Astrocyte (in vitro differentiated cells and primary cell): Measurements from ENCODE around the gene MORC2. TPM values are rescaled to one million over a fixed set of nuclear protein-coding genes. Genes with fewer than 3 reads are reported as not detected.

ENCODE experiments used
- DNase-seq: peaks from one replicate; pipeline ENCODE4 v3.0.0-alpha.2; 2010; ENCODE audit warnings: low read depth
- FAIRE-seq: peaks from 2 replicates; lab custom pipeline; 2011; peaks lifted over from hg19 to GRCh38; lab: Jason Lieb, UNC
- H2AFZ ChIP-seq: 2 replicates; pipeline ENCODE4 v1.6.0; 2012; ENCODE audit warnings: low read depth, low read length, inconsistent platforms
- H3K27ac ChIP-seq: 2 replicates; pipeline ENCODE4 v1.5.1; 2011; ENCODE audit warnings: low read depth, low read length, inconsistent platforms
- H3K27me3 ChIP-seq: 2 replicates; pipeline ENCODE4 v1.6.0; 2011; ENCODE audit warnings: low read length, inconsistent platforms; ENCODE audit not compliant: insufficient read depth
- H3K36me3 ChIP-seq: 2 replicates; pipeline ENCODE4 v1.5.1; 2011; ENCODE audit warnings: low read length, inconsistent platforms; ENCODE audit not compliant: insufficient read depth
- H3K4me1 ChIP-seq: 2 replicates; pipeline ENCODE4 v1.5.1; 2011; ENCODE audit warnings: low read length, inconsistent platforms; ENCODE audit not compliant: insufficient read depth
- H3K4me2 ChIP-seq: 2 replicates; pipeline ENCODE4 v1.6.0; 2012; ENCODE audit warnings: low read length, inconsistent platforms
- H3K4me3 ChIP-seq: 2 replicates; pipeline ENCODE4 v1.5.1; 2011; ENCODE audit warnings: low read depth, mild to moderate bottlenecking, low read length, inconsistent platforms; ENCODE audit not compliant: insufficient read depth
- H3K79me2 ChIP-seq: 2 replicates; pipeline ENCODE4 v1.6.0; 2012; ENCODE audit warnings: mild to moderate bottlenecking, low read length, inconsistent platforms; ENCODE audit not compliant: insufficient read depth
- H3K9ac ChIP-seq: 2 replicates; pipeline ENCODE4 v1.6.0; 2012; ENCODE audit warnings: mild to moderate bottlenecking, low read length, inconsistent platforms
- H3K9me3 ChIP-seq: 2 replicates; pipeline ENCODE4 v1.5.1; 2012; ENCODE audit warnings: low read depth, mild to moderate bottlenecking, low read length, inconsistent platforms; ENCODE audit not compliant: insufficient read depth
- H4K20me1 ChIP-seq: 2 replicates; pipeline ENCODE4 v1.6.0; 2012; ENCODE audit warnings: low read length, inconsistent platforms; ENCODE audit not compliant: insufficient read depth
- H3K27ac Mint-ChIP-seq: one replicate; pipeline ENCODE4 v1.8.0; 2021; ENCODE audit warnings: mild to moderate bottlenecking, mixed read lengths; ENCODE audit not compliant: unreplicated experiment
- H3K27me3 Mint-ChIP-seq: one replicate; pipeline ENCODE4 v1.8.0; 2021; ENCODE audit warnings: low read depth, mixed read lengths; ENCODE audit not compliant: unreplicated experiment
- H3K36me3 Mint-ChIP-seq: one replicate; pipeline ENCODE4 v1.8.0; 2021; ENCODE audit warnings: low read depth, mixed read lengths; ENCODE audit not compliant: unreplicated experiment
- H3K4me1 Mint-ChIP-seq: one replicate; pipeline ENCODE4 v1.8.0; 2021; ENCODE audit warnings: low read depth, mixed read lengths; ENCODE audit not compliant: unreplicated experiment
- H3K4me3 Mint-ChIP-seq: one replicate; pipeline ENCODE4 v1.8.0; 2021; ENCODE audit warnings: mild to moderate bottlenecking, moderate library complexity, mixed read lengths; ENCODE audit not compliant: unreplicated experiment
- H3K9me3 Mint-ChIP-seq: one replicate; pipeline ENCODE4 v1.8.0; 2021; ENCODE audit warnings: mild to moderate bottlenecking, mixed read lengths; ENCODE audit not compliant: unreplicated experiment
- EZH2 ChIP-seq: IDR thresholded peaks from 2 replicates; pipeline ENCODE4 v1.6.1; 2012; ENCODE audit warnings: mild to moderate bottlenecking, low read length, inconsistent platforms; ENCODE audit not compliant: insufficient read depth
- total RNA-seq: library from RNA; stranded (reverse); gene quantifications from 2 replicates; pipeline ENCODE4 v1.2.1, GENCODE V29; 2021
- TF ChIP-seq, protein P1 (sequence below): IDR thresholded peaks from 2 replicates; pipeline ENCODE4 v1.5.1; 2011; ENCODE audit warnings: low read depth, mild to moderate bottlenecking, inconsistent platforms, low read length, moderate library complexity; ENCODE audit not compliant: insufficient read depth

MORC2 gene
- total RNA-seq, 1 donor from 2014 or later = 45.9 TPM

DNA sequence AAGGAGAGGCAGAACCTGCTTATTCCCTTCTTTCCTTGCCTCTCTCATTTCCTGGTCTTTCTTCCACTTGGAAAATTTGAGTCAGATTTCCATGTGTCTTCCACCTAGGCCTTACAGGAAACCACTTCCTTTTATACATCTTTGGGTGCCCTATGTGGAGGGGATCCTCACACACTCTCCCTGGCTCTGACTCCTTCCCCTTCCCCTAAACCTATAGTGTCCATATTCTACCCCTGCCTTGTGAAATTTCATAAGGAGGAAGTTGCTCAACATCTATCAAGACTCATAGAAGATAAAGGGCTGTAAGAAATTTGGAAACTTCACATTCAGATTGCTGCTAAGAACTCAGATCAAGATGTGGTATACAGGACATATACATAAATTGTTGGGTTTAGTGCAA is 20.9 kb upstream of the MORC2 start:
- no peak overlapping the region for H3K4me2 ChIP-seq
- no peaks in the 10 kb centered on the region for H3K4me1 Mint-ChIP-seq
- H3K27ac ChIP-seq = no peak overlapping the region
- peaks cover 7% of the 10 kb centered on the region for H3K9me3 Mint-ChIP-seq
- H3K4me3 ChIP-seq = no peak overlapping the region
- H3K27ac Mint-ChIP-seq = no peak overlapping the region
- H3K4me1 ChIP-seq = no peaks in the 10 kb centered on the region
- H3K36me3 Mint-ChIP-seq = peaks cover 4% of the 10 kb centered on the region
- no peak overlapping the region for H2AFZ ChIP-seq
- H3K27me3 ChIP-seq = no peaks in the 10 kb centered on the region
- no peak overlapping the region for H3K4me3 Mint-ChIP-seq
- TF ChIP-seq, protein P1, sequence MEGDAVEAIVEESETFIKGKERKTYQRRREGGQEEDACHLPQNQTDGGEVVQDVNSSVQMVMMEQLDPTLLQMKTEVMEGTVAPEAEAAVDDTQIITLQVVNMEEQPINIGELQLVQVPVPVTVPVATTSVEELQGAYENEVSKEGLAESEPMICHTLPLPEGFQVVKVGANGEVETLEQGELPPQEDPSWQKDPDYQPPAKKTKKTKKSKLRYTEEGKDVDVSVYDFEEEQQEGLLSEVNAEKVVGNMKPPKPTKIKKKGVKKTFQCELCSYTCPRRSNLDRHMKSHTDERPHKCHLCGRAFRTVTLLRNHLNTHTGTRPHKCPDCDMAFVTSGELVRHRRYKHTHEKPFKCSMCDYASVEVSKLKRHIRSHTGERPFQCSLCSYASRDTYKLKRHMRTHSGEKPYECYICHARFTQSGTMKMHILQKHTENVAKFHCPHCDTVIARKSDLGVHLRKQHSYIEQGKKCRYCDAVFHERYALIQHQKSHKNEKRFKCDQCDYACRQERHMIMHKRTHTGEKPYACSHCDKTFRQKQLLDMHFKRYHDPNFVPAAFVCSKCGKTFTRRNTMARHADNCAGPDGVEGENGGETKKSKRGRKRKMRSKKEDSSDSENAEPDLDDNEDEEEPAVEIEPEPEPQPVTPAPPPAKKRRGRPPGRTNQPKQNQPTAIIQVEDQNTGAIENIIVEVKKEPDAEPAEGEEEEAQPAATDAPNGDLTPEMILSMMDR = no peak
- TF ChIP-seq EZH2 = no peak
- no peak overlapping the region for H3K9ac ChIP-seq
- no peaks in the 10 kb centered on the region for H3K79me2 ChIP-seq
- no peaks in the 10 kb centered on the region for H4K20me1 ChIP-seq
- H3K27me3 Mint-ChIP-seq = peaks cover 2% of the 10 kb centered on the region
- H3K36me3 ChIP-seq = no peaks in the 10 kb centered on the region
- H3K9me3 ChIP-seq = peaks cover 2% of the 10 kb centered on the region
- FAIRE-seq (no peak), DNase-seq (no peak)

DNA sequence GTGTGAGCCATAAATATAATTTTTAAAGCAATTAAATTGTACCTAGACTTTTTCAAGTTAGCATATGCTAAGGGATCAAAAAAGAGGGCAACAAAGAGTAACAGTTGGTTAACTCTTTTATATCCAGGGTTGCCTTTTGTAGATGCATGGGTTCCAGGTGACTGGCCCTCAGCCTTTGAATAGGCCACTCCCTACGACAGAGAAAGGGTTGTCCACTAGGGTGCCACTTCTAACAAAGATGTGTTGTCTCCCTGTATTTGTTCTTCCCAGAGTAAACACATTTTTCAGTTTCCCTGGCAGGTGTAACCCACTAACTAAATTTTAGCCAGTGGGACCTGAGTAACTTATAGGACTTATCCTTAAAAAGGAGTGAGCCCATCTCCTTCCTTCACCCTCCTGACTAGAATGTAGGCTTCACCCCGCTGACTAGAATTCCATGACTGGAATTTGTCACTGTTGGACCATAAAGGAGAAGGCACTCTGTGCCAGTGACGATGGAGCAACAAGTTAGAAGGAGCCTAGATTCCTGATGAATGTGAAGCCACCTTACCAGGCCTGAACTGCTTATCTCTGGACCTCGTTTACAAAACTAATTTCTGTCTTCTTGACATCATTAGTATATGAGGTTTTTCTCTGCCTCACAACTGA is 17.1 kb upstream of the MORC2 start:
- FAIRE-seq (no peak), DNase-seq (no peak)
- Mint-ChIP-seq H3K9me3 (no peaks in the 10 kb centered on the region), H3K27ac (no peak overlapping the region), H3K4me1 (no peaks in the 10 kb centered on the region), H3K36me3 (peaks cover 2% of the 10 kb centered on the region), H3K4me3 (no peak overlapping the region), H3K27me3 (no peaks in the 10 kb centered on the region)
- TF ChIP-seq, protein P1 = no peak
- TF ChIP-seq EZH2 = no peak
- no peak overlapping the region for H3K27ac ChIP-seq
- H3K9me3 ChIP-seq = no peaks in the 10 kb centered on the region
- H4K20me1 ChIP-seq = peaks cover 5% of the 10 kb centered on the region
- H3K27me3 ChIP-seq = no peaks in the 10 kb centered on the region
- no peak overlapping the region for H2AFZ ChIP-seq
- H3K4me3 ChIP-seq = no peak overlapping the region
- no peaks in the 10 kb centered on the region for H3K4me1 ChIP-seq
- H3K36me3 ChIP-seq = no peaks in the 10 kb centered on the region
- no peaks in the 10 kb centered on the region for H3K79me2 ChIP-seq
- H3K9ac ChIP-seq = no peak overlapping the region
- H3K4me2 ChIP-seq = no peak overlapping the region

DNA sequence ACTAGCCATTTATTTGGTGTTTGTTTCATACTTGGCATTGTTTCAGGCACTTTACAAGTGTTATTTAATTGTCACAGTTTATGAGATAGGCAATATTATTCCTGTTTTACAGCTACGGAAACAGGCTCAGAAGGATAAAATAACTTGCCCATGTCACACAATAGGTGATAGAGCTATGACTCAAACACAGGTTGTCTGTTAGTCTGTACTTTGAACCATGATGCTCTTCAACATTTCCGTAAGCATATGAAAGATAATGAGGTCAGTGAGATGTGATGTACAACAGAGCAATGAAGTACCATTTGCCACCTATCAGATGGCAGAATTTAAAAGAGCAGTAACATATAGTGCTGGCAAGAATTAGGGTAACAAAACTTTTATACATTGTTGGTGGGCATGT is 15.7 kb upstream of the MORC2 start:
- no peak overlapping the region for H3K27ac Mint-ChIP-seq
- Histone ChIP-seq H3K36me3 (no peaks in the 10 kb centered on the region), H4K20me1 (peaks cover 16% of the 10 kb centered on the region), H3K79me2 (no peaks in the 10 kb centered on the region), H3K27me3 (no peaks in the 10 kb centered on the region), H3K9ac (no peak overlapping the region), H3K4me2 (no peak overlapping the region), H3K4me1 (no peaks in the 10 kb centered on the region), H3K27ac (no peak overlapping the region), H3K4me3 (no peak overlapping the region), H2AFZ (no peak overlapping the region), H3K9me3 (no peaks in the 10 kb centered on the region)
- peaks cover 5% of the 10 kb centered on the region for H3K4me1 Mint-ChIP-seq
- no peaks in the 10 kb centered on the region for H3K9me3 Mint-ChIP-seq
- FAIRE-seq = no peak
- no peaks in the 10 kb centered on the region for H3K27me3 Mint-ChIP-seq
- peaks cover 2% of the 10 kb centered on the region for H3K36me3 Mint-ChIP-seq
- no peak for DNase-seq
- no peak overlapping the region for H3K4me3 Mint-ChIP-seq
- no peak for TF ChIP-seq EZH2
- TF ChIP-seq, protein P1 = no peak
